Type B pancreatic cell (in vitro differentiated cells): ENCODE results near the gene CFDP1. TPM values are rescaled to one million over a fixed set of nuclear protein-coding genes. Genes with fewer than 3 reads are reported as not detected.
"Not testable (repeated sequence)": the region's sequence is repeated elsewhere in the genome, so short reads cannot be mapped to it uniquely, and the experiment has no call there.

Experiments
- DNase-seq: peaks from one replicate; pipeline ENCODE4 v3.0.0; 2021; ENCODE audit warnings: mixed read lengths; ENCODE audit not compliant: unreplicated experiment; ENCODE audit errors: extremely low spot score
- H3K27ac Mint-ChIP-seq: 2 replicates; pipeline ENCODE4 v1.8.0; 2021; ENCODE audit warnings: mild to moderate bottlenecking, mixed read lengths
- H3K27me3 Mint-ChIP-seq: 2 replicates; pipeline ENCODE4 v1.8.0; 2021; ENCODE audit warnings: mixed read lengths
- H3K36me3 Mint-ChIP-seq: 2 replicates; pipeline ENCODE4 v1.8.0; 2021; ENCODE audit warnings: mixed read lengths
- H3K4me1 Mint-ChIP-seq: one replicate; pipeline ENCODE4 v1.8.0; 2021; ENCODE audit warnings: mixed read lengths; ENCODE audit not compliant: unreplicated experiment
- H3K4me3 Mint-ChIP-seq: 2 replicates; pipeline ENCODE4 v1.8.0; 2021; ENCODE audit warnings: mild to moderate bottlenecking, mixed read lengths
- H3K9me3 Mint-ChIP-seq: 2 replicates; pipeline ENCODE4 v1.8.0; 2021; ENCODE audit warnings: mixed read lengths
- total RNA-seq: library from RNA; stranded (reverse); gene quantifications from 2 replicates; pipeline ENCODE4 v1.2.1, GENCODE V29; 2021; ENCODE audit warnings: low replicate concordance
- TF ChIP-seq, protein P1 (sequence below): fragments of 200-600 bp; sonication (generic); conservative IDR thresholded peaks from 2 replicates; pipeline ENCODE4 v1.5.0; 2021; ENCODE audit warnings: antibody characterized with exemption, mild to moderate bottlenecking

CFDP1 gene
- total RNA-seq, 1 donor from 2014 or later: 84.9 TPM

DNA sequence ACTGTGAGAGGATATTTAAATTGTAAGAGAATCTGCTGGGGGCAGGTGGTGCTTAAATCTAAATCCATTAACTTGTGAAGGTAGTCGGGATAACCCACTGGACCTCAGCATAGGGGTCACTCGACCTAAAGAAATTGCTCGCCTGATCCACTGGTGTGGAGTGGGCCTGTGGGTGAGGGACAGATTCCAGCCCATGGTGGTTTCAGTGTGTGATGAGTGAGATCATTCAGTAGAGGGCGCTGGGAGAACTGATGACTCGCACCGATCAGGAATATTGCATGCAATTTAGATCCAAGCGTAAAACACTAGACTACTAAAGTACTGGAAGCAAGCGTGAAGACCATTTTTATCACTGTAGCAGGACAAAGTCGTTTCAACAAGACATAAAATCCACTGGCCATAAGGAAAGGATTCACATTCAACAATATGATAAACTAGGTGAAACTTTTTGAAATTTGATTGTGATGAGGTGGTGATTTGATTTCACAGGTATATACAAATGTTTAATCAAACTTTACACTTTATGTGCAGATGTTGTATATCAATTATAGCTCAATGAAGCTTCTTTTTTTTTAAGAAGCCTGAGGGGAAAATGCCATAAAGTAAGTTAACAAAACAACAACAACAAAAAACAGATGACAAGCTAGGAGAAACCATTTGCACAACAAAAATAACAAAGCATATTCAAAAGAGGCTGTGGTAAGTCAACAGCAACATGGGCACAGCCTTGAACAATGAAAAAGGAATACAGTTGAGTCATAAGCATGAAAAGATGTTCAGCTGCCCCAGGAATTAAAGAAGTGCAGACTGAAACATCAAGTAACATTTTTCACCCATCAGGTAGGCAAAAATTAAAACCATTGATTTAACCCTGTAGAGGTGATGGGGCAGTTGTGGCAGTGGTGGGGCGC lies 38.7 kb upstream of the CFDP1 start:
- Mint-ChIP-seq H3K4me3 (no peak overlapping the region), H3K27ac (peak overlapping the region; percentile 28)

DNA sequence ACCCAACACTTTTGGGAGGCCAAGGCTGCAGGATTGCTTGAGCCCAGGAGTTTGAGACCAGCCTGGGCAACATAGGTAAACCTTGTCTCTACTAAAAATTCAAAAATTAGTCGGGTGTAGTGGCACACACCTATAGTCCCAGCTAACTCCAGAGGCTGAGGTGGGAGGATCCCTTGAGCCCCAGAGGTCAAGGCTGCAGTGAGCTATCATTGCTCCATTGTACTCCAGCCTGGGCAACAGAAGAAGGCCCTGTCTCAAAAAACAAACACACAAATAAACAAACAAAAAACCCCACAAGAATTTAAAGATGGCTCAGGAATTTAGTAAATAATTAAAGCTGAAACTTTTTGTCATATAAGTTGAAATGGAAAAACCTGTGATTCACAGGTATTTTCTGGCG lies 33.5 kb upstream of the CFDP1 start:
- DNase-seq: no peak
- TF ChIP-seq, protein P1, sequence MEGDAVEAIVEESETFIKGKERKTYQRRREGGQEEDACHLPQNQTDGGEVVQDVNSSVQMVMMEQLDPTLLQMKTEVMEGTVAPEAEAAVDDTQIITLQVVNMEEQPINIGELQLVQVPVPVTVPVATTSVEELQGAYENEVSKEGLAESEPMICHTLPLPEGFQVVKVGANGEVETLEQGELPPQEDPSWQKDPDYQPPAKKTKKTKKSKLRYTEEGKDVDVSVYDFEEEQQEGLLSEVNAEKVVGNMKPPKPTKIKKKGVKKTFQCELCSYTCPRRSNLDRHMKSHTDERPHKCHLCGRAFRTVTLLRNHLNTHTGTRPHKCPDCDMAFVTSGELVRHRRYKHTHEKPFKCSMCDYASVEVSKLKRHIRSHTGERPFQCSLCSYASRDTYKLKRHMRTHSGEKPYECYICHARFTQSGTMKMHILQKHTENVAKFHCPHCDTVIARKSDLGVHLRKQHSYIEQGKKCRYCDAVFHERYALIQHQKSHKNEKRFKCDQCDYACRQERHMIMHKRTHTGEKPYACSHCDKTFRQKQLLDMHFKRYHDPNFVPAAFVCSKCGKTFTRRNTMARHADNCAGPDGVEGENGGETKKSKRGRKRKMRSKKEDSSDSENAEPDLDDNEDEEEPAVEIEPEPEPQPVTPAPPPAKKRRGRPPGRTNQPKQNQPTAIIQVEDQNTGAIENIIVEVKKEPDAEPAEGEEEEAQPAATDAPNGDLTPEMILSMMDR: no peak
- Mint-ChIP-seq H3K9me3 (peaks cover 4% of the 10 kb centered on the region), H3K4me3 (no peak overlapping the region), H3K36me3 (no peaks in the 10 kb centered on the region), H3K4me1 (peaks cover 22% of the 10 kb centered on the region), H3K27ac (no peak overlapping the region), H3K27me3 (no peaks in the 10 kb centered on the region)

More for the DNA sequence above, 38.7 kb upstream of the CFDP1 start:
- DNase-seq: no peak
- TF ChIP-seq, protein P1: peak; percentile 80
- peaks cover 6% of the 10 kb centered on the region for H3K4me1 Mint-ChIP-seq
- H3K27me3 Mint-ChIP-seq: no peaks in the 10 kb centered on the region
- no peaks in the 10 kb centered on the region for H3K36me3 Mint-ChIP-seq
- H3K9me3 Mint-ChIP-seq: no peaks in the 10 kb centered on the region

DNA sequence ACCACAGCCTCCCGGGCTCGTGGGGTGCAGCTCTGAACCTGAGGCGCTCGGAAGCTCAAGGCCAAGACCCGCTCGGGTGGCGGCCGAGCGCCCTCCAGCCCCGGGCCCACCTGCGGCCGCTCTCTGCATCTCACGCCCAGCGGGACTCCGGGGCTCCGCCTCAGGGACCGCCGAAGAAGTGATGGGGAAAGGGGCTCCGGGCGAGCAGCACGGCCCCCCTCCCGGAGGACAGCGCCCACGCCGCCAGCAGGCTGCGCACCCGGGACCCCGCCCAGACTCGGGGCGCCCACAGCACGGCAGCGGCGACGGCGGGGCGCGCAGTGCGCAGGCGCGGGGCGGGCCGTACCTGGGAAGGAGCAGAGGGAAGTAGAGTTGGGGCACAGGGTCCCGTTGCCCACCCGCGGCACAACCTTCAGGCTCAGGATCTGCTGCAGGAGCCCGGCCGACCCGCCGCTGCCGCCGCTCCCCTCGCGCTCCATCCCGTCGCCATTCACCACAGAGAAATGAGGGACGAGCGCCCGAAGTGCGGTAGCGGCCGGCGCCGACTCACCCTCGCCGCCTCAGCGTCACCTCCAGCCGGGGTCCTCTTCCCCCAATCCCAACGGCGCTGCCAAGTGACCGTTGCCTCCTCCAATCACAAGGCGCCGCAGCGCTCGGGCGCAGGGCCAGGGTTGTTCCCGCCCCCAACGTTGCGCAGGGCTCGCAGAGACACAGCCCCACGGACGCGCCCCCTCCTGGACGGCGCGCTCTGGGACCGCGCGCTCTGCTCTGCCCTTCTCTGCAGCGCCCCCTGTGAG lies 31.0 kb upstream of the CFDP1 start, which contains the start of gene TMEM170A:
Gene TMEM170A (minus strand): TSS at position 568 of the 797 bp plus-strand sequence. CDS start 89 bp downstream, at position 479.
- H3K4me3 Mint-ChIP-seq: peak within 1 kb of the TSS; percentile 98
- H3K4me1 Mint-ChIP-seq: peaks cover 37% of the 10 kb centered on the region
- H3K9me3 Mint-ChIP-seq: peaks cover 4% of the 10 kb centered on the region
- peak within 1 kb of the TSS; percentile 85 for H3K27ac Mint-ChIP-seq
- H3K27me3 Mint-ChIP-seq: no peaks in the 10 kb centered on the region
- TF ChIP-seq, protein P1: peak; percentile 100
- H3K36me3 Mint-ChIP-seq: peaks cover 9% of the 10 kb centered on the region
- peak; percentile 100 for DNase-seq

DNA sequence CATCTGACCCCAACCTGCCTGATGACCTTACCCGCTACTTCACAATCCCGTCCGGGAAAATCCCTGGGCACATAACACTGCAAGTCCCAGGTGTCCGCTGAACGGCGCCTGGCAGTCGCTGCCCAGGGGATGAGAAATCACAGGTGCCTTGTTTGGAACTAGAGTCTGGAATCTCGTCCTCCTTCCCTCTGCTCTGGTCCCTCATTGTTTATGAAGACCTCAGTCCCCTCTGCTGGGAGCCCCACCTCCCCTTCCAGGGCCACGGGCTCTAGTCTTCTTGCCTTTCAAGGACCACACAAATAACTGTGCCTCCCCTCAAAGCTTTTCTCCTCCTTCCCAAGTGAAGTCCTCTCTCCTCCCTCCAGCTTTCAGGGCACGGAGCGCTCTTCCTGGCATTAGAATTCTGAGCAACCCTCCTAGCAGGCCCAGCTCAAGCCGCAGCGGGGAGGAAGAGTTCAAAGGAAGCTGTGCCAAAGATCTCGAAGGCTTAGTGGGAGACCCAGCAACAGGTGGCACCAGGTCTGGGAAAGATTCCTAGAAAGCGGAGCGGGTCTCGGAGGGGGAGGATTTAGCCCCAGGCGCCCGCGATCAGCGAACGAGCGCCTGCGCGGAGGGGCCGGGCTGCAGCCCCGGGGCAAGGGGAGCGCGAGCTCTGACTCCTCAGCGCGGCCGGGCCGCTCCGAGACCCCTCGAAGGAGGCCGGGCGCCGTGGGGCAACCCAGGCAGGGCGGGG lies 30.3 kb upstream of the CFDP1 start:
- H3K27me3 Mint-ChIP-seq, H3K36me3 Mint-ChIP-seq, H3K9me3 Mint-ChIP-seq: not testable (repeated sequence)
- DNase-seq: peak; percentile 80
- peaks cover 37% of the 10 kb centered on the region for H3K4me1 Mint-ChIP-seq
- peak overlapping the region; percentile 98 for H3K4me3 Mint-ChIP-seq
- peak overlapping the region; percentile 85 for H3K27ac Mint-ChIP-seq

DNA sequence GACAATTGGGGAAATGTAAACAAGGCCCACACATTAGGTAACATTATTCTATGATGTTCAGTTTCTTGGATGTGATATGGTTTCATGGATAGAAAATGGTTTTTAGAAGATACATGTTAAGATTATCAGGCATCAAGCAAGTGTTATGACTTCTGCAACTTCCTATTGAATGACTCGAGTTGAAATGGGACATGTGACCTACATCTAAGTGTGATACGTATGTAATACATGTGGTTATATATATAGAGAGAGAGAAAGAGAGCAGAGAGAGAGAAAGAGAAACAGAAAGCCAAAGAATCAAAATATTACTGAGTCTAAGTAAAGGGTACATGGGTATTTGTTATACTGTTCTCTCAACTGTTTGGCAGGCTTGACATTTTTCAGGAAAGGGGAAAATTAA lies 29.5 kb upstream of the CFDP1 start:
- Mint-ChIP-seq H3K27ac (peak overlapping the region; percentile 73), H3K4me1 (peaks cover 44% of the 10 kb centered on the region), H3K36me3 (peaks cover 9% of the 10 kb centered on the region), H3K4me3 (peak overlapping the region; percentile 98), H3K27me3 (no peaks in the 10 kb centered on the region), H3K9me3 (peaks cover 4% of the 10 kb centered on the region)
- TF ChIP-seq, protein P1: no peak
- no peak for DNase-seq
